GM23338 (cell line): ENCODE data around the gene GZF1. TPM values are rescaled to one million over a fixed set of nuclear protein-coding genes. Genes with fewer than 3 reads are reported as not detected.

Experiments used
- polyA plus RNA-seq: library from polyadenylated mRNA; unstranded; fragments of >200 nt; fragmentation: Nextera tagmentation; extraction: Ambion mirVana; gene quantifications from 2 replicates; pipeline ENCODE4 v1.2.1, GENCODE V29; 2016
- small RNA-seq: library from RNA; depleted of rRNA; stranded (forward); fragments of <200 nt; gene quantifications from one replicate; pipeline ENCODE3, GENCODE V24; 2014; ENCODE audit warnings: low replicate concordance
- total RNA-seq: library from RNA; depleted of rRNA; stranded (reverse); fragments of >200 nt; shearing (Covaris generic); gene quantifications from 2 replicates; pipeline ENCODE4 v1.2.3, GENCODE V29; 2014; rRNA removed

The GZF1 gene
- total and polyA plus RNA-seq, 2 experiments from 2014 or later: 4.2 to 15.7 TPM

Small RNA genes lying within 50 kb of the gene (small RNA-seq; reads per million reads assigned to genes)
- not detected for gene RNA5SP479

Other genes with a start within 250 kb of the GZF1 start
- 30.2 and 40.5 TPM in 2 replicates for gene NXT1, start 11.4 kb upstream of the GZF1 start, total RNA-seq
- 34.4 and 39.1 TPM in 2 replicates for gene NXT1, start 11.4 kb upstream of the GZF1 start, polyA plus RNA-seq
- gene NAPB, start 59.3 kb downstream of the GZF1 start, total RNA-seq: 12.9 and 18.1 TPM in 2 replicates
- gene NAPB, start 59.3 kb downstream of the GZF1 start, polyA plus RNA-seq: 7.3 and 8.1 TPM in 2 replicates
- not detected in 2 replicates for gene CSTL1, start 77.5 kb downstream of the GZF1 start, total RNA-seq
- not detected in 2 replicates for gene CSTL1, start 77.5 kb downstream of the GZF1 start, polyA plus RNA-seq
- gene CST11, start 90.7 kb downstream of the GZF1 start, total RNA-seq: not detected in 2 replicates
- 0.73 TPM in 1 of 2 replicates, not detected in the other for gene CST11, start 90.7 kb downstream of the GZF1 start, polyA plus RNA-seq
- gene CST8, start 128.9 kb downstream of the GZF1 start, total RNA-seq: not detected in 2 replicates
- gene CST8, start 128.9 kb downstream of the GZF1 start, polyA plus RNA-seq: not detected in 2 replicates
- not detected in 2 replicates for gene CST9L, start 206.3 kb downstream of the GZF1 start, total RNA-seq
- not detected in 2 replicates for gene CST9L, start 206.3 kb downstream of the GZF1 start, polyA plus RNA-seq
- not detected in 2 replicates for gene CST9, start 243.7 kb downstream of the GZF1 start, total RNA-seq
- not detected in 2 replicates for gene CST9, start 243.7 kb downstream of the GZF1 start, polyA plus RNA-seq